ENCODE results near the gene NUP160. TPM values are rescaled to one million over a fixed set of nuclear protein-coding genes. Genes with fewer than 3 reads are reported as not detected.
"Not testable (repeated sequence)": the region's sequence is repeated elsewhere in the genome, so short reads cannot be mapped to it uniquely, and the experiment has no call there.

Gene NUP160
- polyA plus RNA-seq, 3 donors from 2014 or later: 16.9 to 31.5 (median 25.0) TPM

GRCh38 chr11:47879259-47880158 lies 31.4 kb upstream of the NUP160 start:
- peaks cover 2 to 5% (median 4%) of the 10 kb centered on the region in 3 donors for H3K27me3 Mint-ChIP-seq (ENCODE audit: low read depth in 3 of 3)
- no peak for DNase-seq
- no peak overlapping the region for H3K4me3 Mint-ChIP-seq
- peaks cover 0 to 12% (median 0%) of the 10 kb centered on the region in 3 donors for H3K36me3 Mint-ChIP-seq
- no peaks in the 10 kb centered on the region for H3K4me1 Mint-ChIP-seq
- H3K27ac Mint-ChIP-seq: no peak overlapping the region
- H3K9me3 Mint-ChIP-seq: peaks cover 4 to 17% (median 9%) of the 10 kb centered on the region in 6 donors

- not testable (repeated sequence) for H3K4me1 Mint-ChIP-seq; H3K27ac Mint-ChIP-seq; DNase-seq; H3K4me3 Mint-ChIP-seq; H3K27me3 Mint-ChIP-seq (ENCODE audit: low read depth in 3 of 3)
- H3K9me3 Mint-ChIP-seq: peaks cover 4 to 22% (median 10%) of the 10 kb centered on the region in 6 donors
- H3K36me3 Mint-ChIP-seq: peaks cover 0 to 12% (median 3%) of the 10 kb centered on the region in 3 donors
These were observed 27.7 kb upstream of the NUP160 start for GRCh38 chr11:47875858-47876257.

GRCh38 chr11:47870404-47870803 lies 22.3 kb upstream of the NUP160 start:
- H3K36me3 Mint-ChIP-seq: peaks cover 0 to 3% (median 0%) of the 10 kb centered on the region in 3 donors
- no peaks in the 10 kb centered on the region for H3K4me1 Mint-ChIP-seq
- peaks cover under 1 to 7% (median 2%) of the 10 kb centered on the region in 6 donors for H3K9me3 Mint-ChIP-seq
- H3K4me3 Mint-ChIP-seq: no peak overlapping the region
- no peak for DNase-seq
- peaks cover 1 to 4% (median 2%) of the 10 kb centered on the region in 3 donors for H3K27me3 Mint-ChIP-seq (ENCODE audit: low read depth in 3 of 3)
- peak overlapping the region in 1 of 6 donors; percentile 41 for H3K27ac Mint-ChIP-seq

- H3K4me1 Mint-ChIP-seq: peaks cover 0 to 2% of the 10 kb centered on the region in 2 donors
- H3K36me3 Mint-ChIP-seq: peaks cover 0 to 4% (median 3%) of the 10 kb centered on the region in 3 donors
- H3K4me3 Mint-ChIP-seq: no peak overlapping the region
- peaks cover 1 to 4% (median 2%) of the 10 kb centered on the region in 3 donors for H3K27me3 Mint-ChIP-seq (ENCODE audit: low read depth in 3 of 3)
- no peak for DNase-seq
- no peak overlapping the region for H3K27ac Mint-ChIP-seq
- peaks cover 0 to 5% (median 1%) of the 10 kb centered on the region in 6 donors for H3K9me3 Mint-ChIP-seq
These were observed 21.6 kb upstream of the NUP160 start for GRCh38 chr11:47869544-47870393.

GRCh38 chr11:47867823-47868222 lies 19.7 kb upstream of the NUP160 start:
- no peak overlapping the region for H3K27ac Mint-ChIP-seq
- no peak overlapping the region for H3K4me3 Mint-ChIP-seq
- DNase-seq: no peak
- H3K4me1 Mint-ChIP-seq: peaks cover 15% of the 10 kb centered on the region in 2 donors
- H3K36me3 Mint-ChIP-seq: peaks cover 0 to 4% (median 0%) of the 10 kb centered on the region in 3 donors
- H3K9me3 Mint-ChIP-seq: no peaks in the 10 kb centered on the region
- H3K27me3 Mint-ChIP-seq (ENCODE audit: low read depth in 3 of 3): peaks cover 1 to 2% (median 2%) of the 10 kb centered on the region in 3 donors

- H3K4me1 Mint-ChIP-seq: peaks cover 16 to 19% of the 10 kb centered on the region in 2 donors
- H3K36me3 Mint-ChIP-seq; H3K27ac Mint-ChIP-seq; H3K27me3 Mint-ChIP-seq (ENCODE audit: low read depth in 3 of 3); DNase-seq; H3K9me3 Mint-ChIP-seq; H3K4me3 Mint-ChIP-seq: not testable (repeated sequence)
These were observed 18.7 kb upstream of the NUP160 start for GRCh38 chr11:47866892-47867291.

- Mint-ChIP-seq H3K27me3 (ENCODE audit: low read depth in 3 of 3) (peaks cover 0 to 3% (median 2%) of the 10 kb centered on the region in 3 donors), H3K4me1 (peaks cover 16 to 19% of the 10 kb centered on the region in 2 donors), H3K36me3 (peaks cover 0 to 4% (median 0%) of the 10 kb centered on the region in 3 donors), H3K9me3 (no peaks in the 10 kb centered on the region), H3K27ac (peak overlapping the region in 1 of 6 donors; percentile 31), H3K4me3 (no peak overlapping the region)
- no peak for DNase-seq
These were observed 16.8 kb upstream of the NUP160 start for GRCh38 chr11:47864901-47865300.

GRCh38 chr11:47863898-47864430 lies 15.8 kb upstream of the NUP160 start:
- H3K4me3 Mint-ChIP-seq: no peak overlapping the region
- DNase-seq: no peak
- H3K36me3 Mint-ChIP-seq: peaks cover 0 to 4% (median 0%) of the 10 kb centered on the region in 3 donors
- no peaks in the 10 kb centered on the region for H3K9me3 Mint-ChIP-seq
- no peak overlapping the region for H3K27ac Mint-ChIP-seq
- H3K27me3 Mint-ChIP-seq (ENCODE audit: low read depth in 3 of 3): peaks cover 0 to 3% (median 2%) of the 10 kb centered on the region in 3 donors
- H3K4me1 Mint-ChIP-seq: peaks cover 16 to 19% of the 10 kb centered on the region in 2 donors

- DNase-seq: peak in 1 of 3 donors; percentile 13
- peaks cover 2 to 3% (median 2%) of the 10 kb centered on the region in 3 donors for H3K27me3 Mint-ChIP-seq (ENCODE audit: low read depth in 3 of 3)
- peaks cover 16 to 19% of the 10 kb centered on the region in 2 donors for H3K4me1 Mint-ChIP-seq
- H3K4me3 Mint-ChIP-seq: peak overlapping the region in 3 of 5 donors; percentile 3 to 54 (median 8)
- H3K9me3 Mint-ChIP-seq: no peaks in the 10 kb centered on the region
- peaks cover 0 to 4% (median 0%) of the 10 kb centered on the region in 3 donors for H3K36me3 Mint-ChIP-seq
- H3K27ac Mint-ChIP-seq: peak overlapping the region in 3 of 6 donors; percentile 3 to 63 (median 47)
These were observed 15.2 kb upstream of the NUP160 start for GRCh38 chr11:47863189-47863897.

GRCh38 chr11:47861728-47862127 lies 13.6 kb upstream of the NUP160 start:
- no peaks in the 10 kb centered on the region for H3K9me3 Mint-ChIP-seq
- H3K4me1 Mint-ChIP-seq: peaks cover 16 to 19% of the 10 kb centered on the region in 2 donors
- peaks cover 0 to 4% (median 0%) of the 10 kb centered on the region in 3 donors for H3K36me3 Mint-ChIP-seq
- no peak overlapping the region for H3K27ac Mint-ChIP-seq
- H3K27me3 Mint-ChIP-seq (ENCODE audit: low read depth in 3 of 3): peaks cover 1 to 7% (median 2%) of the 10 kb centered on the region in 3 donors
- no peak for DNase-seq
- no peak overlapping the region for H3K4me3 Mint-ChIP-seq

- Mint-ChIP-seq H3K9me3 (no peaks in the 10 kb centered on the region), H3K4me3 (no peak overlapping the region), H3K36me3 (peaks cover 0 to 4% (median 0%) of the 10 kb centered on the region in 3 donors), H3K27me3 (ENCODE audit: low read depth in 3 of 3) (peaks cover 1 to 10% (median 4%) of the 10 kb centered on the region in 3 donors), H3K27ac (no peak overlapping the region), H3K4me1 (peaks cover 16 to 19% of the 10 kb centered on the region in 2 donors)
- no peak for DNase-seq
These were observed 12.4 kb upstream of the NUP160 start for GRCh38 chr11:47860536-47860935.

GRCh38 chr11:47857892-47858543 lies 9.9 kb upstream of the NUP160 start:
- H3K4me3 Mint-ChIP-seq: no peak overlapping the region
- H3K36me3 Mint-ChIP-seq: no peaks in the 10 kb centered on the region
- peaks cover 3 to 6% of the 10 kb centered on the region in 2 donors for H3K4me1 Mint-ChIP-seq
- H3K27me3 Mint-ChIP-seq (ENCODE audit: low read depth in 3 of 3): peaks cover 1 to 10% (median 4%) of the 10 kb centered on the region in 3 donors
- peak overlapping the region in 1 of 6 donors; percentile 53 for H3K27ac Mint-ChIP-seq
- H3K9me3 Mint-ChIP-seq: no peaks in the 10 kb centered on the region
- no peak for DNase-seq

All from immature natural killer cell (primary cell).